Erythroblast (primary cell): ENCODE measurements around the gene PTK7.

Experiments
- GATA1 ChIP-seq: IDR thresholded peaks from 2 replicates; pipeline ENCODE4 v1.6.1; 2011; ENCODE audit warnings: low read depth, mild to moderate bottlenecking, control low read depth, low read length, moderate library complexity
- POLR2A ChIP-seq: IDR thresholded peaks from 2 replicates; pipeline ENCODE4 v1.6.1; 2011; ENCODE audit warnings: mild to moderate bottlenecking, low read length

- TF ChIP-seq POLR2A (no peak), GATA1 (no peak)
These were observed 116.8 kb downstream of the PTK7 start for GRCh38 chr6:43192911-43193310.
